Cardiac septum (tissue), 1 donor: ENCODE data around the gene DPYSL4. TPM values are rescaled to one million over a fixed set of nuclear protein-coding genes. Genes with fewer than 3 reads are reported as not detected.

Source experiments
- DNase-seq: peaks from one replicate; pipeline ENCODE4 v3.0.0-alpha.2; 2020; ENCODE audit warnings: low spot score
- intact Hi-C: fragments of 100-400 bp; cut with DNase I; formaldehyde crosslinking; loops from one replicate; pipeline ENCODE4 v1.14.0; 2022
- total RNA-seq: library from RNA; stranded (reverse); fragmentation: NEBNext Ultra II Directional; extraction: Animal tissue kit (Norgen Biotek cat#: 25700); gene quantifications from one replicate; pipeline ENCODE4 v1.2.1, GENCODE V29; 2021
- donor health status: DM: no; HTN: no; CAD: no.

Gene DPYSL4
- total RNA-seq, 1 donor from 2014 or later, result 55.4 TPM

DNA sequence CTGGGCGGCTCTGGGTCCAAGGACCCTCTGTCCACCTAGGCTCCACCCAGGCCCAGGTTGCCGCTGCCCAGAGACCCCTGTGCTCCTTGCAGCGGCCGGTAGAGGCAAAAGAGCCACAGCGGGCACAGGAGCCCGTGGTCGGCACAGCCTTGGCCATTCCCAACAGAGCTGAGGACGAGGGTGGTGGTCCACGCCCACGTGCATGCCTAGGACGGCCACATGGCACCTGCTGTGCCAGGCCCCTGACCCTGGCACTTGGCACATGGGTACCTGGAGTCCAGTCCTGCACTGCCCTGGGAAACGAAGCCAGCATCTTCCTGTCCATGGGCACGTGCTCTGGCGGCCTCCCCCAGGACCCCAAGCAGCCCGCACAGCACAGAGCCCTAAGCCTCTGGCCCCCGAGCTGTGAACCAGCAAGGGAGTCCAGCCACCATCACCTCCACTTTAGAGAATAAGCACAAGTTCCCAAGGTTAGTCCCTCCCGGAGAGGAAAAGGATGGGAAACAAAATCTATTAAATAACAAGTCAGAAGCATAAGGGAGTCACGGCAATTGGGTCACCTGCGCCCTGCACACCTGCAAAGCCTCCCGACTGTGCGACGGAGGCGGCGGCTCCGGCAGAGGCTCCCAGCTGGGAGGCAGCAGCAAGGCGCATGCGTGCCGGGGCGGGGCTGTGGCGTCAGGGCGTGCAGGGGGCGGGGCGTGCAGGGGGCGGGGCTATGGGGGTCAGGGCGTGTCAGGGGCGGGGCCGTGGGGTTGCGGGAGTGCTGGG lies 61.9 kb downstream of the DPYSL4 start:
- no peak for DNase-seq
- intact Hi-C loops, result no loop called here

DNA sequence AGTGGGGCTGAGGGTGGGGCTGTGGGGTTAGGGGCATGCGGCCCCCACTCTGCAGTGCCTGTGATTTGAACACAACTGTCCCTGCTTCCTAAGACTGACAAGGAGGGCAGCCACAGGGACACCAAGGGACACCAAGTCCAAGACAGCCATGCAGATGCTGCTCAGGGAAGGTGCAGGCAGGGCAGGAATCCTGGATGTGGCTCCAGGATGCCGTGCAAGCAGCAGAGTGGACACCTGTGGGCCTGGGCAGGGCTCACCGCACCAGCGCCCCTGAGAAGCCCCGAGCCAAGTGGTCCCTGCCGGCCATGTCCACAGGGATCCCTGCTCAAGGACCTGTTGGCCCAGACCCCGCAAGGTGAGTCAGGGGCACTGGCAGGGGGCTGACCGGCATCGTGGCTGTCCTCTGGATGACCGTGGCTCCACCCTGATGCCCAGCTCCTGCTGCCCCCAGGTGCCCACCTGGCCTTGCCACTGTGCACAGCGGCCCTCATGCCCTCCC lies 62.5 kb downstream of the DPYSL4 start:
- no peak for DNase-seq
- intact Hi-C loops, result no loop called here

DNA sequence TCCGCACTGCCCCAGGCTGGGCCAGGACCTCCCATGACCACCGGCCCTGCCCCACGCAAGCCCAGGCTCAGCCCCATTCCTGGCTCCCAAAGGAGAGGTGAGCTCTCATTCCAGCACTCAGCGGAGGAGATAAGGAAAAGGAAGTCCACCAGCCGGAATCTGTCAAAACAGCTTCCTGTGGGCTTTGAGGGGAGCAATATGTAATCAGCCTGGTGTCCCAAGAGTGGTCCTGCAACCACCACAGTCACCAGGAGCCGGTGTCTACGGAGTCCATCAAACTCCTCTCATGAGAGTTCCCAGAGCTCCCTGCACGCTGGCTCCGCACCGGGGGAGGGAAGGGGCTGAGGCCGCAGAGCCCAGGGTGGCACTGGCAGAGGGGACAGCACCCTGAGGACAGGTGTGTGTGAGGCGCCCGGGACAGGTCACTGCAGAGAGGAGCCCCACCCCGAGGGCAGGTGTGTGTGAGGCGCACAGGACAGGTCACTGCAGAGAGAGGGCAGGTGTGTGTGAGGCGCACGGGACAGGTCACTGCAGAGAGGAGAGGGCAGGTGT lies 63.2 kb downstream of the DPYSL4 start:
- intact Hi-C loops, result no loop called here
- no peak for DNase-seq

DNA sequence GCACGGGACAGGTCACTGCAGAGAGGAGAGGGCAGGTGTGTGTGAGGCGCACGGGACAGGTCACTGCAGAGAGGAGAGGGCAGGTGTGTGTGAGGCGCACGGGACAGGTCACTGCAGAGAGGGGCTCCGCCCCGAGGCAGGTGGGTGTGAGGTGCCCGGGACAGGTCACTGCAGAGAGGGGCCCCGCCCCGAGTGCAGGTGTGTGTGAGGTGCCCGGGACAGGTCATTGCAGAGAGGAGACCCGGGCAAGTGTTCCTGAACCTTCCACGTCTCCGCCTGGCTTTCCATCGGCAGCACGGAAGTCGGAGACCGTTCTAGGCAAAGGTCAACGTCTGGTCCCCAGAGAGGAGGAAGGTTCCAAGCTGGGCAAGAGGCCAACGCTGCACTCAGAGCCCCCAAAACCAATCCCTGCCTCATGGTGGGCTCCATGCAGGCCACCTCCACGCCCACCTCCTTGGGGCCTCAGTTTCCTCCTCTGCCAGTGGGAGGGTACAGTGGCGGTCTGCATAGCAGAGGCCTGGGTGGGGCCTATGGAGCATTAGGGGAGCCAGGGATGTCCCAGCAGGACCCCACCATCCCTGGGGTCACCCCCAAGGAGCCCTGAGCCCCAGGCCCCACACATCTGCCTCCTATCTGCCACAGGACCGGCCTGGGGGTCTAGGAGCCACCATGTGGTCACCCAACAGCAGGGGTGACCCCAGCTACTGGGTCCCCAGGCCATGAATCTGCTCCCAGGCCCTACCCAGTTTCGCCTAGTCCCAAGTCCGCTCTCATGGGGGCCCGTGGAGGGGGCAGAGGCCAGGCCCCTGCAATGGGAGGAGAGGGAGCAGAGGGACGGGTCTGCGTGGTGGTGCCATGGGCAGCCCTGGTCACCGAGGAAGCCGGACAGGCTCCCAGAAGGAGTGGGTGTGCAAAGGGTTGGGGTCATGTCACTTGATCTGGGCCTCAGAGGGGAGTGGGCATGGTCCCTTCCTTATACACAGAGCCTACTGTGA lies 64.0 kb downstream of the DPYSL4 start:
- DNase-seq, result no peak

DNA sequence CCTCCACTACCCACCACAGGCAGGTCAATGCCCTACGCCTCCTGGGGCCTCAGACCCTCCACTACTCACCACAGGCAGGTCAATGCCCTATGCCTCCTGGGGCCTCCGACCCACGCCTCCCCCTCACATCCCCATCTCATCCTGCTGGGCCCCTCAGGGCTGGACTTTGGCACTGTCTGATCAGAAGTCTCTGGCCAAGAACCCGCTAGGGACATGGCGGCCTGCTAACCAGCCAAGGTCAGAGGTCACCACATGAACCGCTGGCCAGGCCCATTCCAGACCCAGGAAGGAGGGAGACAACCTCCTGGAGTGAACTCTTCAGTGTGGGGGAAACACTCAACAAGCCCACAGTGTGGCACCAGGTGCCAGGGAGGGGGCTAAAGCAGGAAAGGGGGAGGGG lies 65.2 kb downstream of the DPYSL4 start:
- DNase-seq, result no peak
- intact Hi-C loops, result no loop called here

More for the DNA sequence above, 64.0 kb downstream of the DPYSL4 start:
- intact Hi-C loops, result no loop called here

- intact Hi-C loops, result no loop called here
- DNase-seq, result no peak
Observed at GRCh38 chr10:132252412-132252811, 65.7 kb downstream of the DPYSL4 start.

DNA sequence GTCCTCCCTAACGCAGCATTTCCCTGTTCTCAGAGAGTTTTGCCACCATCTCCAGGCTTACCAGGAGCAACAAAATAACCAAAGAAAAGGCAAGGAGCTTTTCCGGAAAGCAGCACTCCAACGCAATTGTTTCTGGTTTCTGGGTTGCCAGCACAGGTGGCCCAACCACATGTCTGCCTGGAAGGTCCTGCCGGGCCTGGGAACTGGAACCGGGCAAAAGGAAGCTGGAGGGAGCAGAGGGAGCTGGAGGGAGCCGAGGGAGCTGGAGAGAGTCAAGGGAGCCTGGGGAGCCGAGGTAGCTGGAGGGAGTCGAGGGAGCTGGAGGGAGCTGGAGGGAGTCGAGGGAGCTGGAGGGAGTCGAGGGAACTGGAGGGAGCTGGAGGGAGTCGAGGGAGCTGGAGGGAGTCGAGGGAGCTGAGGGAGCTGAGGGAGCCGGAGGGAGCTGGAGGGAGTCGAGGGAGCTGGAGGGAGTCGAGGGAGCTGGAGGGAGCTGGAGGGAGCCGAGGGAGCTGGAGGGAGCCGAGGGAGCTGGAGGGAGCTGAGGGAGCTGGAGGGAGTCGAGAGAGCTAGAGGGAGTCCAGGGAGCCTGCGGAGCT lies 66.4 kb downstream of the DPYSL4 start:
- intact Hi-C loops, result no loop called here
- DNase-seq, result no peak

DNA sequence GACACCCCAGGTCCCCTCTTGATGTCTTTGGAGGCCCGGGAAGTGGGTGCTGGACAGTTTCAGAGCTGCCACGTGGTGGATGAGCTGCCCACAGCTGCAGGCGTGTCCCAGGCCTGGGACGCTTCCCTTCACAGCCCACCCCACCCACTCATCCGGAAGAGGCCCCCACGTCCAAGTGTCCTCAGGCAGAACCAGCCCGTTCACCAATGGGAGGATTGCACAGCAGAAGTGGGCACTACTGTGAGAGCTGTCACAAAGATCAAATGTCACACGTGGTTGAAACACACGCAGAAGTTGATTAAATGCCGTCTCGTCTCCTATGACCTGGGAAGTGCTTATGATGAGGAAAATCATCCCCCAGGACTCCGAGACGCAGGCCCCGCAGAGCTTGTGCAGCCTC lies 68.1 kb downstream of the DPYSL4 start:
- intact Hi-C loops, result no loop called here
- no peak for DNase-seq

Other genes with a start within 250 kb of the DPYSL4 start
- 112 TPM for gene BNIP3, start 205.0 kb upstream of the DPYSL4 start, total RNA-seq
- 1.5 TPM for gene JAKMIP3, start 121.0 kb upstream of the DPYSL4 start, total RNA-seq
- 5.9 TPM for gene STK32C, start 121.0 kb downstream of the DPYSL4 start, total RNA-seq
- 3.8 TPM for gene LRRC27, start 145.2 kb downstream of the DPYSL4 start, total RNA-seq
- 14.3 TPM for gene PWWP2B, start 210.3 kb downstream of the DPYSL4 start, total RNA-seq